Epithelial cell of esophagus (primary cell): ENCODE results near the gene IZUMO4.
"Not testable (repeated sequence)": the region's sequence is repeated elsewhere in the genome, so short reads cannot be mapped to it uniquely, and the experiment has no call there.

ENCODE experiments used
- DNase-seq: peaks from one replicate; pipeline ENCODE4 v3.0.0; 2010; ENCODE audit warnings: low read depth
- H3K4me3 ChIP-seq: 2 replicates; pipeline ENCODE4 v1.5.1; 2011; ENCODE audit warnings: mild to moderate bottlenecking, low read length, control low read depth
- TF ChIP-seq, protein P1 (sequence below): IDR thresholded peaks from 2 replicates; pipeline ENCODE4 v1.5.1; 2011; ENCODE audit warnings: low read depth, mild to moderate bottlenecking, low read length, control low read depth, inconsistent platforms; ENCODE audit not compliant: insufficient read depth; ENCODE audit errors: missing control alignments

The IZUMO4 gene

DNA sequence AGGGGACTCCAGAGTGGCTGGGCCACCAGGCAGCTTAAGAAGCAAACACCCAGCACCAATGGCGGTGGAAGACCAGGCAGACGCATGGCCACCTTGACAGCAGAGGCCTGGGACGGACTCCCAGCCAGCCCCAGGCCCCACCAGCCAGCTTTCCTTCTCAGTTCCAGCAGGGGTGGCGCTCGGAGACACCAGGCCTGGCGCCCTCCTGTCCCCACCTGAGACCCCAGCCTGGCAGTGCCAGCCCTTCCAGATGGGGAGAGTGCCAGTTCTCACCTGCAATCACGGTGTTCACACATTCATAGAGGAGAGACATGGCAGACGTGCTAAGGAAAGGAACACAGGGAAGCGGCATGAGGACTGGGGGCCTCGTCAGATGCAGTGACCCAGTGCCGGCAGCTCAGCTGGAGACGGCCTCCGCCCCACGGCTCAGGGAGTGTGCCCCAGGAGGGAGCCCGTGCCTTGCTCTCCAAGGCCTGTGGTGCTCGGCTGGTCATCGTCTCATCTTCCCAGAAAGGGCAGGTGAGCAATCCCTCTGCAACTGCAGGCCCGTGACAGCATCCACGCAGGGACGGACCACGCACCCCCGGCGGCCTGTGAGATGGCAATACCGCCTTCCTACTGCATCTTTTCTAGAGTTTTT is 30.3 kb downstream of the IZUMO4 start:
- no peak overlapping the region for H3K4me3 ChIP-seq
- TF ChIP-seq, protein P1, sequence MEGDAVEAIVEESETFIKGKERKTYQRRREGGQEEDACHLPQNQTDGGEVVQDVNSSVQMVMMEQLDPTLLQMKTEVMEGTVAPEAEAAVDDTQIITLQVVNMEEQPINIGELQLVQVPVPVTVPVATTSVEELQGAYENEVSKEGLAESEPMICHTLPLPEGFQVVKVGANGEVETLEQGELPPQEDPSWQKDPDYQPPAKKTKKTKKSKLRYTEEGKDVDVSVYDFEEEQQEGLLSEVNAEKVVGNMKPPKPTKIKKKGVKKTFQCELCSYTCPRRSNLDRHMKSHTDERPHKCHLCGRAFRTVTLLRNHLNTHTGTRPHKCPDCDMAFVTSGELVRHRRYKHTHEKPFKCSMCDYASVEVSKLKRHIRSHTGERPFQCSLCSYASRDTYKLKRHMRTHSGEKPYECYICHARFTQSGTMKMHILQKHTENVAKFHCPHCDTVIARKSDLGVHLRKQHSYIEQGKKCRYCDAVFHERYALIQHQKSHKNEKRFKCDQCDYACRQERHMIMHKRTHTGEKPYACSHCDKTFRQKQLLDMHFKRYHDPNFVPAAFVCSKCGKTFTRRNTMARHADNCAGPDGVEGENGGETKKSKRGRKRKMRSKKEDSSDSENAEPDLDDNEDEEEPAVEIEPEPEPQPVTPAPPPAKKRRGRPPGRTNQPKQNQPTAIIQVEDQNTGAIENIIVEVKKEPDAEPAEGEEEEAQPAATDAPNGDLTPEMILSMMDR = no peak
- DNase-seq = no peak

DNA sequence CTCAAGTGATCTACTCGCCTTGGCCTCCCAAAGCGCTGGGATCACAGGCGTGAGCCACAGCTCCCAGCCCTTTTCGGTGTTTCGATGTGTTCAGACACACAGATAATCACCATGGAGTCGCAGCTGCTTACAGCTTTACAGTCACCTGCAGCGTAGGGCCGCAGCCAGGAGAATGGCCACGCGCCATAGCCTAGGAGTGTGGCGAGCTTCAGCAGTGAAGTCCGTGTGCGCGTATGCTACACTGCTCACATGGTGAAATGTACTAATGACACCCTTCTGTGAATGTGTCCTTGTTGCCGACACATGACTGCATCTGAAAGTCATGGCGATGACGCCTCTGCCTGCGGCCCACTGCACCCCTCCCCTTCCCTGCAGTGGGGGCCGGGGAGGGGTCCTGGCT is 31.0 kb downstream of the IZUMO4 start:
- no peak for DNase-seq
- no peak overlapping the region for H3K4me3 ChIP-seq
- TF ChIP-seq, protein P1 = no peak

DNA sequence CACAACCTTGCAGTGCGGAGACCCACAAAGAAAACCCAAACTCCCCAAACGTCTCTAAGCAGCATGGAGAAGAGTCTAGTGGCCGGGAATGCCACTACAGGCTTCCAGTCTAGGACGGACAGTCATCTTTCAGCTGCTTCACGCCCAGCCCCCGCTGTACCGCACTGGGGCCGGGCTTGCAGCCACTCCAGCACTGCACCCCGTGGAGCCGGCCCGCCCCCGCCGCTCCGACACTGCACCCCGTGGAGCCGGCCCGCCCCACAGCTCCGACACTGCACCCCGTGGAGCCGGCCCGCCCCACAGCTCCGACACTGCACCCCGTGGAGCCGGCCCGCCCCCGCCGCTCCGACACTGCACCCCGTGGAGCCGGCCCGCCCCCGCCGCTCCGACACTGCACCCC is 31.5 kb downstream of the IZUMO4 start:
- not testable (repeated sequence) for DNase-seq, H3K4me3 ChIP-seq

DNA sequence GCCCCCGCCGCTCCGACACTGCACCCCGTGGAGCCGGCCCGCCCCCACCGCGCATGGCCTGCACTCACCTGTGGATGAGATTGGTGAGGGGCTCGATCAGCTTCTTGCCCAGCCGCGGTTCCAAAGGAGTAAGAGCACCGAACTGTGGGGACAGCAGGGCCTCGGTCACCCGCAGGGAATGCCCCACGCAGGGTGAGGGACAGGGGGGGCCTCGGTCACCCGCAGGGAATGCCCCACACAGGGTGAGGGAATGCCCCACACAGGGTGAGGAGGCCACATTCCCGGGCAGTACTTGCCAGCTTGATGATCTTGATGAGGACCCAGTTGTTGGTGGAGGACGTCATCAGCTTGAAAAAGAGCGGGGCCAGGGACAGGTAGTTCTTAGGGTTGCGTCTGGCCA is 32.3 kb downstream of the IZUMO4 start:
- TF ChIP-seq, protein P1 = no peak
- DNase-seq = no peak

DNA sequence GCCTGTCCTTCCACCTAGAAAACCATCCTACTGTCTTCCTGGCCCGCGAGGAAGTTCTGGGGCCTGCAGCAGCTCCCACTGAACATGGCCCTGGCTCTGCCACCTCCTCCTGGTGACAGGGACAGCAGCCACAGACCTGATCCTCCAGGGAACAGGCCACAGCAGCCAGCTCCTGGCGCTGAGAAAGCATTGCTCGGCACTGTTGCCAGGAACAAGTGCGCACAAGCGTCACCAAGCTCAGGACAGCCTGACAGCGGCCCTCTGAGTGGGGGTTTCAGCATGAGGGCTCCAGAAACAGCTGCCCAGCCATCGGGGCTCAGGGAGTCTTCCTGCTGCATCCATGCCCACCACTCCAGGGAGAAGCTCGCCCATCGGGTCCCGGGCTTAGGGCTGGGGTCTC is 32.8 kb downstream of the IZUMO4 start:
- no peak for DNase-seq
- TF ChIP-seq, protein P1 = no peak
- no peak overlapping the region for H3K4me3 ChIP-seq

More for the DNA sequence above, 32.3 kb downstream of the IZUMO4 start:
- no peak overlapping the region for H3K4me3 ChIP-seq

DNA sequence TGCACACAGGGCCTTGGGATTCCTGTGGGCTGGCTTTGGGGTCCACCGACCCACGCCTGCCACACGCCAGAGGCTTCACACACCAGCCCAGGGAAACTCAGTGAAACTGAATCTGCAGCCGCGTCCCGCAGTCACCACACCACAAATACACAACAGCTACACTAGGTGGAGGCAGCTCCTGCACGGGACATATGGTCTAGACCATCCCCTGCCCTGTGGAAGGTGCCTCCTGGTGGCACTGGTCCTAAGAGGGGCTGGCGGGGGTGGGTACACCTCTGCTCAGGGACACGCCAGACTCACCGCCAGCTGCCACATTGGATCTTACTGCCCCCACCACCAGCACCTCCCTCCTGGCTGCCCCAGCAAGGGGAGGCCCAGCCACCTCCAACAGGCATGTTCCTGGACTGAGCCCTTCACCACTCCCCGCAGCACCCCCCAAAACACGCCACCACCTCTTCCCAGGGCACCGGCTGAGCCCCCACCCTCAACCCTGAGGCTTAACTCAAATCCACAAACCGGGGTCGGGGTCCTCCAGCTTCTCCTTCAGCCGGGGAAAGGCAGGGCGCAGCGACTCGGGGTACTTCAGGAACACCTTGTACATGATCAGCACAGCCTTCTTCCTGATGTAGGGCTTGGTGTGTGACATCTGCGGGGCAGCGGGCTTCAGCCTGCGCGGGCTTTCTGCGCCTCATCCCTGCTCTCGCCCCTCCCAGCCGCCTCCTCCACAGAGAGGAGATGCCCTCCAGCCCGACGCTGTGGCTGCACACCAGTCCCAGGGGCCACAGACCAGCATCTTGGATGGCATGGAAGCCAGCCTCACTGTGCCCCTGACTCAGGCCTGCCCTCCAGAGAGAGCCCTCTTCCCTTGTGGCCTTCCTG is 33.4 kb downstream of the IZUMO4 start:
- no peak overlapping the region for H3K4me3 ChIP-seq
- DNase-seq = no peak
- TF ChIP-seq, protein P1 = no peak

DNA sequence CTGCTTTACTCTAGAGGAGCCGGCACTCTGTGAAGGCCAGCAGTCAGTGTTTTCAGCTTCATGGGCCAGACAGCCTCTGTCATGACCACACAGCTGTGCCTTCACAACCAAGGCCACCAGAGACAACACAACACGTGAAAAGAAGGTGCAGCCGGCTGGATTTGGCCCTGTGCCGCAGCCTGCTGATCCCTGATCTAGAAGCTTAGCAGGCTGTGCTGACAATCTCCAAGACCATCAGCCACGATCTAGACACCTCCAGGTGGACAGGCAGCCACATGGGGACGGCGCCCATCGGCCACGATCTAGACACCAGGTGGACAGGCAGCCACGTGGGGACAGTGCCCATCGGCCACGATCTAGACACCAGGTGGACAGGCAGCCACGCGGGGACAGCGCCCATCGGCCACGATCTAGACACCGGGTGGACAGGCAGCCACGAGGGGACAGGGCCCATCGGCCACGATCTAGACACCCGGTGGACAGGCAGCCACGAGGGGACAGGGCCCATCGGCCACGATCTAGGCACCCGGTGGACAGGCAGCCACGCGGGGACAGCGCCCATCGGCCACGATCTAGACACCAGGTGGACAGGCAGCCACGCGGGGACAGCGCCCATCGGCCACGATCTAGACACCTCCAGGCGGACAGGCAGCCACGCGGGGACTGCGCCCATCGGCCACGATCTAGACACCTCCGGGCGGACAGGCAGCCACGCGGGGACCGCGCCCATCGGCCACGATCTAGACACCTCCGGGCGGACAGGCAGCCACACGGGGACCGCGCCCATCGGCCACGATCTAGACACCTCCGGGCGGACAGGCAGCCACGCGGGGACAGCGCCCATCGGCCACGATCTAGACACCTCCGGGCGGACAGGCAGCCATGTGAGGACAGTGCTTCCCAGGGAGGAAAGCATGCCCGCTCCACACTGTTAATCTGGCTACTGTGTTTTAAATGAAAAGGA is 34.6 kb downstream of the IZUMO4 start:
- DNase-seq, H3K4me3 ChIP-seq: not testable (repeated sequence)
